Transverse colon (tissue), 4 donors: ENCODE measurements around the gene OR10G8. TPM values are rescaled to one million over a fixed set of nuclear protein-coding genes. Genes with fewer than 3 reads are reported as not detected.
"Not testable (repeated sequence)": the region's sequence is repeated elsewhere in the genome, so short reads cannot be mapped to it uniquely, and the experiment has no call there.

Experiments
- DNase-seq: peaks from one replicate; pipeline ENCODE4 v3.0.0-alpha.2; 2019
- H3K27ac ChIP-seq, 4 donors: fragments of 200-600 bp; sonication (generic); 2 replicates each; pipeline ENCODE4 v1.5.1; 2016 to 2018; ENCODE audit warnings: inconsistent platforms in 4 of 4
- H3K27me3 ChIP-seq: fragments of 200-600 bp; sonication (generic); 2 replicates; pipeline ENCODE4 v1.5.1; 2017; ENCODE audit warnings: inconsistent platforms
- H3K36me3 ChIP-seq, 4 donors: fragments of 200-600 bp; sonication (generic); 2 replicates each; pipeline ENCODE4 v1.5.1; 2017 to 2019; ENCODE audit warnings: inconsistent platforms in 4 of 4
- H3K4me1 ChIP-seq, 4 donors: fragments of 200-600 bp; sonication (generic); 2 replicates each; pipeline ENCODE4 v1.5.1; 2017 to 2020; ENCODE audit warnings: inconsistent platforms in 4 of 4
- H3K4me3 ChIP-seq, 4 donors: fragments of 200-600 bp; sonication (generic); 1 replicate in 1 of 4; 2 replicates in 3 of 4; pipeline versions ENCODE4 v1.5.1 to v1.6.1; 2017 to 2019; ENCODE audit warnings: inconsistent platforms in 4 of 4
- H3K9me3 ChIP-seq, 2 donors: fragments of 200-600 bp; sonication (generic); 2 replicates each; pipeline ENCODE4 v1.5.1; 2017 to 2019; ENCODE audit warnings: inconsistent platforms in 2 of 2
- CTCF ChIP-seq, 5 experiments: fragments of 200-600 bp in 3 of 5; fragments of 450-650 bp in 2 of 5; sonication (generic) in 3 of 5; IDR thresholded peaks; 1 replicate in 2 of 5; 2 replicates in 3 of 5; pipeline ENCODE4 v1.5.1; 2016 to 2017; ENCODE audit warnings: antibody characterized with exemption in 5 of 5, inconsistent platforms in 3 of 5, mild to moderate bottlenecking in 2 of 5, moderate library complexity in 1 of 5
- EP300 ChIP-seq: sonication (generic); formaldehyde crosslinking; IDR thresholded peaks from one replicate; pipeline ENCODE4 v1.6.1; 2017; ENCODE audit warnings: antibody characterized with exemption, low read depth
- POLR2A ChIP-seq: fragments of 450-650 bp; IDR thresholded peaks from one replicate; pipeline ENCODE4 v1.6.1; 2016; ENCODE audit warnings: antibody characterized with exemption, mild to moderate bottlenecking, moderate library complexity
- POLR2AphosphoS5 ChIP-seq, 3 donors: sonication (generic); formaldehyde crosslinking; IDR thresholded peaks; one replicate each; pipeline ENCODE4 v1.6.1; 2016; ENCODE audit warnings: antibody characterized with exemption in 3 of 3
- WGBS, 2 donors: methylation state at CpG; one replicate each; pipeline ENCODE4 v1.1.5; 2018; ENCODE audit warnings: low coverage in 1 of 2; 5-methylcytosine and 5-hydroxymethylcytosine counted together
- in situ Hi-C, 4 donors: fragments of 200-750 bp; cut with MboI; loops; one replicate each; pipeline versions ENCODE4 v1.15.0 to v1.15.1; 2017; ENCODE audit warnings: low sequenced_read_pairs in 3 of 4, low pct_ligation_motif_present in 1 of 4, low pct_unique_long_range_greater_than_20kb in 1 of 4
- intact Hi-C: fragments of 100-400 bp; cut with DNase I; formaldehyde crosslinking; loops from one replicate; pipeline ENCODE4 v1.15.1; 2023; ENCODE audit warnings: low total_unique reads
- total RNA-seq, 4 donors: library from RNA; depleted of rRNA; stranded (reverse); fragments of >200 nt; gene quantifications; one replicate each; pipeline ENCODE4 v1.1.0, GENCODE V29; 2016

OR10G8 gene
- total RNA-seq, 4 donors from 2014 or later, result 2.0 TPM; not detected in 3

DNA sequence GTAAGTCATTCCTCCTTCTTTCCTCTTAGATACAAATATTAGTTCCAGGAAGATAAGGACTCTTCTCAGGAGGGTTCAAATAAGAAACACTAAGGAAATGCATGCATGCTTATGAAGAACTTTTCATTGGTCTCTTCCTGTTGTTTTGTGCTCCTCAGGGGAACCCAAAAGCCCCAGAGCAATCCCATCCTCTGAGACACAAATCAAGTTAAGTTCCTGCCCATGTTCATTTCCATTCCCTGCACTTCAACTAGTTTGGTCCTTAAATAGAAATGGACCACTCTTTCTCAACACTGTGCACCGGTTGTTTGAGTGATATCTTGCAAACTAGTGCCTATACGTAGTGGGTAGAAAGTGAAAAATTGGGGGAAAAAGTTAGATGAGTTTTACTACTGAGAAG, 13.9 kb upstream of the OR10G8 start, which contains the start of gene OR10G4:
OR10G4 (plus strand) TSS at position 301 of the 400 bp plus-strand sequence. CDS start 2,578 bp downstream, outside the sequence.
- in situ Hi-C loops, result no loop called here
- Histone ChIP-seq H3K4me1 (no peaks in the 10 kb centered on the region), H3K36me3 (no peaks in the 10 kb centered on the region), H3K9me3 (no peaks in the 10 kb centered on the region), H3K27ac (no peak within 1 kb of the TSS), H3K4me3 (no peak within 1 kb of the TSS), H3K27me3 (no peaks in the 10 kb centered on the region)
- WGBS, 2 donors, result 75 to 94% methylated on average over 2 of the region's 2 CpGs
- intact Hi-C loops, result no loop called here
- no peak for DNase-seq
- no peak for TF ChIP-seq EP300
- TF ChIP-seq POLR2A, result no peak
- no peak for TF ChIP-seq POLR2AphosphoS5 (IDR thresholded peaks at IDR 0.05)
- TF ChIP-seq CTCF (IDR thresholded peaks at IDR 0.05), result no peak

DNA sequence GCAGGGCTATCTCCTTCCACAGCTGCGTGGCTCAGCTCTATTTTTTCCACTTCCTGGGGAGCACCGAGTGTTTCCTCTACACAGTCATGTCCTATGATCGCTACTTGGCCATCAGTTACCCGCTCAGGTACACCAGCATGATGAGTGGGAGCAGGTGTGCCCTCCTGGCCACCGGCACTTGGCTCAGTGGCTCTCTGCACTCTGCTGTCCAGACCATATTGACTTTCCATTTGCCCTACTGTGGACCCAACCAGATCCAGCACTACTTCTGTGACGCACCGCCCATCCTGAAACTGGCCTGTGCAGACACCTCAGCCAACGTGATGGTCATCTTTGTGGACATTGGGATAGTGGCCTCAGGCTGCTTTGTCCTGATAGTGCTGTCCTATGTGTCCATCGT, 10.8 kb upstream of the OR10G8 start:
- H3K27me3 ChIP-seq, in situ Hi-C loops, H3K27ac ChIP-seq, H3K9me3 ChIP-seq, H3K36me3 ChIP-seq, intact Hi-C loops, DNase-seq, H3K4me3 ChIP-seq, H3K4me1 ChIP-seq: not testable (repeated sequence)
- WGBS, 2 donors, result 90% methylated on average over 5 of the region's 9 CpGs; no CpG with 5 or more reads in 1 of the 2 donors

GRCh38 chr11:124036666-124037065, 10.1 kb downstream of the OR10G8 start:
- no peaks in the 10 kb centered on the region for H3K4me1 ChIP-seq
- 56 to 63% methylated on average over 1 of the region's 1 CpG for WGBS, 2 donors
- no peaks in the 10 kb centered on the region for H3K36me3 ChIP-seq
- no peak overlapping the region for H3K27ac ChIP-seq
- intact Hi-C loops (no loop called here), in situ Hi-C loops (no loop called here)
- H3K9me3 ChIP-seq, result no peaks in the 10 kb centered on the region
- TF ChIP-seq POLR2A (no peak), POLR2AphosphoS5 (IDR thresholded peaks at IDR 0.05) (no peak), CTCF (IDR thresholded peaks at IDR 0.05) (no peak), EP300 (no peak)
- no peak overlapping the region for H3K4me3 ChIP-seq
- no peak for DNase-seq
- H3K27me3 ChIP-seq, result no peaks in the 10 kb centered on the region

GRCh38 chr11:124039557-124039956, 13.0 kb downstream of the OR10G8 start:
- intact Hi-C loops, result no loop called here
- Histone ChIP-seq H3K36me3 (no peaks in the 10 kb centered on the region), H3K4me3 (no peak overlapping the region), H3K27me3 (no peaks in the 10 kb centered on the region), H3K4me1 (no peaks in the 10 kb centered on the region), H3K27ac (no peak overlapping the region), H3K9me3 (no peaks in the 10 kb centered on the region)
- DNase-seq, result no peak
- WGBS, 2 donors, result 80 to 91% methylated on average over 2 to 9 of the region's 9 CpGs
- TF ChIP-seq POLR2AphosphoS5 (IDR thresholded peaks at IDR 0.05) (no peak), CTCF (IDR thresholded peaks at IDR 0.05) (no peak), EP300 (no peak), POLR2A (no peak)
- in situ Hi-C loops, result no loop called here

DNA sequence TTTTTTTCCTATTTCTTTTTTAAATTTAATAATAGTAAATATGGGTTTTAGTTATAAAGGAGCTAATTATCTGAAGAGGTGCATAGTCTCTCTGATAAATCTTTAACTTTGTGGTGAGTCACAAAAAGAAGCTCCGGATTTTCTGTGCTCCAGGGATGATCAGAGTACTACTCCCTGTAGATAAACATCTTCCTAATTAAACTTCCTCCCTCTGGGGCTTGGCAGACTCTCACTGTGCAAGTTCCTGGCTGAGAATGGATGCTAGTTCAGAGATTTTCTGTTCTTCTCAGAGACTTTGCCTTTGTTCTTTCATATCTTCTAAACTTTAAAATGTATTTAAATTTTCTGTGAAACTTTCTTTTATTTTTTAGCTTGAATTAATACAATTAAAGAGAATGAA, 14.7 kb downstream of the OR10G8 start, which contains the start of gene OR10G7:
OR10G7 (minus strand) TSS at position 72 of the 400 bp plus-strand sequence. CDS start 2,324 bp downstream, outside the sequence.
- TF ChIP-seq EP300 (no peak), POLR2A (no peak), CTCF (IDR thresholded peaks at IDR 0.05) (no peak), POLR2AphosphoS5 (IDR thresholded peaks at IDR 0.05) (no peak)
- no peaks in the 10 kb centered on the region for H3K27me3 ChIP-seq
- H3K4me3 ChIP-seq, result no peak within 1 kb of the TSS
- WGBS, 2 donors, result 0 to 9% methylated on average over 1 of the region's 1 CpG
- H3K27ac ChIP-seq, result no peak within 1 kb of the TSS
- no peaks in the 10 kb centered on the region for H3K4me1 ChIP-seq
- intact Hi-C loops (no loop called here), in situ Hi-C loops (no loop called here)
- DNase-seq, result no peak
- no peaks in the 10 kb centered on the region for H3K36me3 ChIP-seq
- no peaks in the 10 kb centered on the region for H3K9me3 ChIP-seq
